Stimulated activated CD8-positive, alpha-beta memory T cell treated with anti-CD3 and anti-CD28 coated beads, Interleukin-12 subunit alpha, Interleukin-12 subunit beta, amount 100 ng/mL, for 24 hours (primary cell): ENCODE results near the gene RPUSD4.

Source experiments
- DNase-seq: peaks from one replicate; pipeline ENCODE4 v3.0.0-alpha.2; 2020; ENCODE audit errors: extremely low read depth

RPUSD4 gene

DNA sequence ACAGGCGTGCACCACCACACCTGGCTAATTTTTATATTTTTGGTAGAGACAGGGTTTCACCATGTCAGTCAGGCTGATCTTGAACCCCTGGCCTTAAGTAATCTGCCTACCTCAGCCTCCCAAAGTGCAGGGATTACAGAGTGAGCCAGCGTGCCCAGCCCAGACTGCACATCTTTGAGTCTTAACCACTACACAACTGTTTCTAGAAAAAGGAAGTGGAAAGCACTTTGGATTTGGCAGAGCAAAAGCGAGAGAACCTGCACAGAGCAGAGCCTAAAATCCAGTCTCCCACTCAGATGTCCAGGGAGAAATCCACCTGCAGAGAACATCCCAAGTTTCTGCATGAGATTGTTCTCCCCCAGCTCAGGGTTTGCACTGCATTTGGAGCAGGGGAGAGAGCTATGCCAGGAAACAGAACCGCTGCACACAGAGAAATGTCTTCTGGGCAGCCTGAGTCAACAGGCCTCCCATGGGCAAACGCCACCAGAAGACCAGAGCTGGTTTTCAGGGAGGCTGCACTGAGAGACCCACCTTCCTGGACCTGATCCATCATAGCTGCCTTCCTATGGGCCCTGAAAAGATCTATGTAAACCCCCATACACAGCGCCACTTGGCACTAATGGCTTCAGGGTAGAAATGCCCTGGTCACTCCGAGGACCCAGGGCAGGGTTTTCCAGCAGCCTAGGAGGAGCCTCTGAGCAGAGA lies 54.0 kb downstream of the RPUSD4 start:
- no peak for DNase-seq

GRCh38 chr11:126156814-126157213 lies 54.6 kb downstream of the RPUSD4 start:
- DNase-seq = no peak

DNA sequence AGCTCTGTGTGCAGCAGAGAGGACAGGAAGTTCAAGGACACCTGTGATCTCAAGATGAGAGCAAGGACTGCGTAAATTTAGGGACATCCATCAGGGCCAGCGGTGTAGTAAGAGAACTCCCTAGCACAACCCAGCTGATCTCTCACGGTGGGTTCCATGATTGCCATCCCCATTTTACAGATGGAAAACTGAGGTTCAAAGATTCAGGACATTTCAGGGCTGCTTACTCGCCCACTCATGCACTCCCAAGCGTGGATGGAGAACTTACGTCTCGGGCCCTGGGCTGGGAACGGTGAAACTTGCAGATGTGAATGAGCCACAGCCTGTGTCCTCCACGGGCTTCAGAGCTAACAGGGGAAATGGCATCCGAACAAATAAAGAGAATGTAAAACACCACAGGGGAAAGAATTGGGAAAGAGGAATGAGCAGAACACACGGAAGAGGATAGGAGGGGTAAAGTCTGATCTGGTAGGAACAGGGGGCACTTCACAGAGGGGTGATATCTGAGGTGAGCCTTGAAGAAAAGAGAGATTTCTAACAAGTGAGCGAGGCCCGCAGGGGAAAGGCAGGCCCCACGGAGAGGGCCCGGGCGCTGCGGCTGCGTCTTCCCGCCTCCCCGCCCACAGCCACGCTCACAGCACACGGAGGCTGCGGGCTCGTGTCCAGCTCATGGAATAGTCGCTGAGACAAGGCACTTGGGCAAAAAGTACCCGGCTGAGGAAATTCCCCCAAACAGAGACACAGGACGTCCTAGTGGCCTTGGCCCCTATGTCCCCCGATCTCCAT lies 55.9 kb downstream of the RPUSD4 start:
- no peak for DNase-seq

DNA sequence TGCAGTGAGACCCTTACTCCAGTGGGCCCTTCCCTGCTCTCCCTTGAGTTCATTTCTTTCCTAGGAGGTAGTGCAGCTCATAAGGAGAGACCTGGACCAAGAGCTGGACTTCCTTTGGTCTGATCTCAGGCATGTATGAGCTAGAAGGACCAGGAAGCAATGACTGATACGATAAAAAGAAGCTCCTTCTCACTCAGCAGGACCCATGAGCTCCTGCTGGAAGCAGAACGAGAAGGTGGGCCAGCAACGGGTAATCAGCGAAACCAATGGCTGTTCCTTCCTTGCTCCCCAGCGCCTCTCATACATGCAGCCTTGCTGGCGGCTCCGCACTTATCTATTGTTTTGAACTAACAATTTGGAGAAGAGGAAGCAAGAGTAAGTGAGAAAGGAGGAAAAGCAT lies 56.8 kb downstream of the RPUSD4 start:
- DNase-seq = no peak

GRCh38 chr11:126153972-126154371 lies 57.5 kb downstream of the RPUSD4 start:
- no peak for DNase-seq

DNA sequence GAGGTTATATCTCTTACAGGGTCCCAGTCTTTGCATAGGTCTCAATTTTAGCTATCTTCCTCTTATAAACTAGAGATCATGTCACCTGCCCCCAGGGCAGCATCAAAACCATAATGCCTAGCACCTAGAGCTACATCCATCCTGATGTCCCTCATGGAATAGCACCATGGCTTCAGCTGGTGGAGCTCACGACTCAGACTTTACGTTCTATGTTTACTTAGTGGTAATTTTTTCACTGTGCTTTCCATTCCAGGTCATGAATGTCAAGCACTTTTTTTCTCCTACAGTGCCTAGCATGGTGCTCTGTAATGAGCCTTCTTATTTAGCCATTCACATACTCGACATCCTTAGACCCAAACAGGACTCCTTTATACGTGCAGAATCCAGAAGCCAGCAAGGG lies 58.4 kb downstream of the RPUSD4 start:
- no peak for DNase-seq

- no peak for DNase-seq
These were observed 58.9 kb downstream of the RPUSD4 start for GRCh38 chr11:126152586-126152985.

GRCh38 chr11:126152152-126152551 lies 59.3 kb downstream of the RPUSD4 start:
- DNase-seq = no peak
